Muscle layer of duodenum (tissue), 2 donors: ENCODE measurements around the gene CD200R1.

Experiments
- H3K27ac ChIP-seq: one replicate; pipeline ENCODE4 v1.7.0; 2013; ENCODE audit warnings: mild to moderate bottlenecking, low read length
- H3K27me3 ChIP-seq: one replicate; pipeline ENCODE4 v1.7.0; 2013; ENCODE audit warnings: low read depth, mild to moderate bottlenecking, control low read depth, low read length
- H3K36me3 ChIP-seq, 2 donors: one replicate each; pipeline ENCODE4 v1.7.0; 2013; ENCODE audit warnings: low read length in 2 of 2, control low read depth in 1 of 2, mild to moderate bottlenecking in 1 of 2; ENCODE audit not compliant: insufficient read depth in 2 of 2, control insufficient read depth in 1 of 2
- H3K4me1 ChIP-seq, 2 donors: one replicate each; pipeline ENCODE4 v1.7.0; 2013; ENCODE audit warnings: low read length in 2 of 2, mild to moderate bottlenecking in 2 of 2, control low read depth in 1 of 2, moderate library complexity in 1 of 2; ENCODE audit not compliant: insufficient read depth in 2 of 2, control insufficient read depth in 1 of 2
- H3K4me3 ChIP-seq, 2 donors: one replicate each; pipeline ENCODE4 v1.7.0; 2013; ENCODE audit warnings: low read length in 2 of 2, low read depth in 1 of 2, mild to moderate bottlenecking in 1 of 2
- H3K9me3 ChIP-seq, 2 donors: one replicate each; pipeline ENCODE4 v1.7.0; 2013; ENCODE audit warnings: low read length in 2 of 2, control low read depth in 1 of 2, mild to moderate bottlenecking in 1 of 2; ENCODE audit not compliant: control insufficient read depth in 1 of 2
- donor health status: healthy.

The CD200R1 gene

GRCh38 chr3:112973325-112974177 lies 1.4 kb downstream of the CD200R1 start:
- H3K4me3 ChIP-seq = peak overlapping the region in 1 of 2 donors; percentile 45
- no peaks in the 10 kb centered on the region for H3K36me3 ChIP-seq
- H3K27ac ChIP-seq = no peak overlapping the region
- H3K9me3 ChIP-seq = no peaks in the 10 kb centered on the region
- H3K27me3 ChIP-seq = no peaks in the 10 kb centered on the region
- no peaks in the 10 kb centered on the region for H3K4me1 ChIP-seq

DNA sequence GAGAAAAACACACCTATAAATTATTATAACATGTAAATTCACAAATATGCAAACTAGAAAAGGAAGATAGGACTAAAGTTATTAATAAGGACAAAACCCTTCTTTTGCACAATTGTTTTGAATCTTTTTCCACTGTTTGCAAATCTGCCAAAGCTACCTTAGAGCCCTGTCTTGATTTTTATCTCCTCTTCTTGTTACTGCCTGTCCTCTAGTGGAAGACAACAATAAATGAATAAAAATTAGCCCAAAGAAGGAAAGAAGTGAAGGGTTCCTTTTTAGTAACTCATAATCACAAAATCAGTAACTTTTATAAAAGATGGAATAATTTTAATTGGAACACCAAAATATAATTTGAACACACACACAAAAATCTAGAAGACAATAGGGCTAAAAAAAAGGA lies 2.7 kb downstream of the CD200R1 start:
- Histone ChIP-seq H3K4me1 (no peaks in the 10 kb centered on the region), H3K4me3 (no peak overlapping the region)

GRCh38 chr3:112967828-112968227 lies 7.1 kb downstream of the CD200R1 start:
- Histone ChIP-seq H3K27me3 (no peaks in the 10 kb centered on the region), H3K27ac (no peak overlapping the region), H3K4me3 (no peak overlapping the region), H3K4me1 (no peaks in the 10 kb centered on the region), H3K9me3 (no peaks in the 10 kb centered on the region), H3K36me3 (no peaks in the 10 kb centered on the region)

More for the DNA sequence above, 2.7 kb downstream of the CD200R1 start:
- Histone ChIP-seq H3K27me3 (no peaks in the 10 kb centered on the region), H3K9me3 (no peaks in the 10 kb centered on the region), H3K36me3 (no peaks in the 10 kb centered on the region), H3K27ac (no peak overlapping the region)

- H3K36me3 ChIP-seq = no peaks in the 10 kb centered on the region
- H3K27ac ChIP-seq = no peak overlapping the region
- no peaks in the 10 kb centered on the region for H3K4me1 ChIP-seq
- no peaks in the 10 kb centered on the region for H3K27me3 ChIP-seq
- no peak overlapping the region for H3K4me3 ChIP-seq
- H3K9me3 ChIP-seq = no peaks in the 10 kb centered on the region
Measured at GRCh38 chr3:112967425-112967824, 7.5 kb downstream of the CD200R1 start.

- Histone ChIP-seq H3K4me3 (no peak overlapping the region), H3K4me1 (no peaks in the 10 kb centered on the region), H3K9me3 (no peaks in the 10 kb centered on the region), H3K36me3 (no peaks in the 10 kb centered on the region), H3K27ac (no peak overlapping the region), H3K27me3 (no peaks in the 10 kb centered on the region)
Measured at GRCh38 chr3:112966633-112967032, 8.3 kb downstream of the CD200R1 start.

- H3K4me3 ChIP-seq = no peak overlapping the region
- no peaks in the 10 kb centered on the region for H3K36me3 ChIP-seq
- no peak overlapping the region for H3K27ac ChIP-seq
- no peaks in the 10 kb centered on the region for H3K9me3 ChIP-seq
- no peaks in the 10 kb centered on the region for H3K4me1 ChIP-seq
- H3K27me3 ChIP-seq = no peaks in the 10 kb centered on the region
Measured at GRCh38 chr3:112965656-112966055, 9.2 kb downstream of the CD200R1 start.

- H3K9me3 ChIP-seq = no peaks in the 10 kb centered on the region
- H3K27me3 ChIP-seq = no peaks in the 10 kb centered on the region
- no peaks in the 10 kb centered on the region for H3K36me3 ChIP-seq
- no peaks in the 10 kb centered on the region for H3K4me1 ChIP-seq
- H3K27ac ChIP-seq = no peak overlapping the region
- no peak overlapping the region for H3K4me3 ChIP-seq
Measured at GRCh38 chr3:112963683-112964082, 11.2 kb downstream of the CD200R1 start.

DNA sequence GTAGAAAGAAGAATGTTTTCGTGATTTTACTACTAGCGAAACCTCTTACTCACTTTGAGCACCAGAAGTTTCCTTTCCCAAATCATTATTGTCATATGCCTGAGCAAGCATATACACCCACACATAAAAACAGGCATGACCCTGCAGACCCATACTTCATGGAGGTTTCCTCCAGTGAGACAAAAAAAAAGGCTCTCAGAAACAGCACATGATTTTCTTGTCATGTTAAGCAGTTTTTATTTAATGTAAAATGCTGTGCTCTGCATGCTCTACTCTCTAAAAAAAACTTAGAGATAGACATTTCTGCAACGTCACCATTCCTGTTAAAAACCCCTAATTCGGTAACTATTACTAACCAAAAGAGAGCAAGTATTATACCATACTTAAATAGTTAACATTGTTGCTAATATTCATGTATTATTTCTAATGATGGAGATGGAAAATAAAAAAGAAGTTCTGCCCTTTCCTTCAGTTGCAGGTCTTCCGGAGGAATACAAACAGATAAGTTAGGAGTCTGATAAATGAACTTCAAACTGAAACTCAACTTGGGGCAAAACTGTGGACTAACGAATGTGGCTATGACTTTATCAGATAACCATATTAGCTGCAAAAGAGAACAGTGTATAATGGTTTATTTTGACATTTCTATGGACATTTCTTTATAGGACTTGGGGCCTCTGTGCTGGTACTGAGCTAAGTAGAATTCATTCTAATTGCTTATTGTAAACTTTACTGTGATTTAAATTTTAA lies 15.9 kb downstream of the CD200R1 start:
- H3K36me3 ChIP-seq = no peaks in the 10 kb centered on the region
- no peak overlapping the region for H3K27ac ChIP-seq
- H3K4me3 ChIP-seq = peak overlapping the region in 1 of 2 donors; percentile 26
- H3K4me1 ChIP-seq = no peaks in the 10 kb centered on the region
- no peaks in the 10 kb centered on the region for H3K27me3 ChIP-seq
- H3K9me3 ChIP-seq = peaks cover 0 to 2% of the 10 kb centered on the region in 2 donors

GRCh38 chr3:112956351-112956750 lies 18.6 kb downstream of the CD200R1 start:
- Histone ChIP-seq H3K4me3 (no peak overlapping the region), H3K27ac (no peak overlapping the region), H3K27me3 (no peaks in the 10 kb centered on the region), H3K36me3 (no peaks in the 10 kb centered on the region), H3K4me1 (no peaks in the 10 kb centered on the region), H3K9me3 (peaks cover 0 to 2% of the 10 kb centered on the region in 2 donors)

DNA sequence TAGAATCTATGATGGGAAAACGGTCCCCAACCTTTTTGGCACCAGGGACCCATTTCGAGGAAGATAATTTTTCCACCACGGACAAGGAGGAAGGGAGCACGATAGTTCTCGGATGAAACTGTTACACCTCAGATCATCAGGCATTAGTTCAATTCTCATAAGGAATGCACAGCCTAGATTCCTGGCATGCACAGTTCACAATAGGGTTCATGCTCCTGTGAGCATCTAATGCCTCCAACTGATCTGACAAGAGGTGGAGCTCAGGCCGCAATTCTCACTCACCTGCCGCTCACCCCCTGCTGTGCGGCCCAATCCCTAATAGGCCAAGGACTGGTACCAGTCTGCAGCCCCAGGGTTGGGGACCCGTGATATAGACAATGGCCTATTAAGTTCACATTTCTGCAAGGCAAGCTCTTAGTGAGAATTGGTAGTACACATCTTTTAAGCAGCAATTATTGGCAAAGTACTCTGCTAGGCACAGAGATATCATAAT lies 26.5 kb downstream of the CD200R1 start:
- Histone ChIP-seq H3K27ac (no peak overlapping the region), H3K4me3 (no peak overlapping the region), H3K27me3 (no peaks in the 10 kb centered on the region), H3K9me3 (no peaks in the 10 kb centered on the region), H3K4me1 (no peaks in the 10 kb centered on the region), H3K36me3 (no peaks in the 10 kb centered on the region)

GRCh38 chr3:112931736-112932521 lies 43.0 kb downstream of the CD200R1 start:
- no peaks in the 10 kb centered on the region for H3K4me1 ChIP-seq
- no peaks in the 10 kb centered on the region for H3K27me3 ChIP-seq
- no peak overlapping the region for H3K27ac ChIP-seq
- no peak overlapping the region for H3K4me3 ChIP-seq
- H3K9me3 ChIP-seq = peaks cover 0 to 5% of the 10 kb centered on the region in 2 donors
- no peaks in the 10 kb centered on the region for H3K36me3 ChIP-seq
